OCI-LY1 (cell line): ENCODE measurements around the gene MZT2B.
"Not testable (repeated sequence)": the region's sequence is repeated elsewhere in the genome, so short reads cannot be mapped to it uniquely, and the experiment has no call there.

Experiments used
- H2AFZ ChIP-seq: fragments of 200-600 bp; sonication (generic), shearing (Covaris generic); 2 replicates; pipeline ENCODE4 v1.6.0; 2014; ENCODE audit warnings: antibody characterized with exemption, mild to moderate bottlenecking, low read length
- H3F3A ChIP-seq: fragments of 200-600 bp; sonication (generic), shearing (Covaris generic); 2 replicates; pipeline ENCODE4 v1.6.0; 2014; ENCODE audit warnings: mild to moderate bottlenecking, antibody characterized with exemption, low read length, moderate library complexity; ENCODE audit not compliant: insufficient read depth
- H3K27ac ChIP-seq: fragments of 200-600 bp; sonication (generic); 2 replicates; pipeline ENCODE4 v1.5.1; 2014; ENCODE audit warnings: low read length, mixed run types, mild to moderate bottlenecking, low read depth; ENCODE audit not compliant: poor library complexity, severe bottlenecking
- H3K27me3 ChIP-seq: fragments of 200-600 bp; sonication (generic); 2 replicates; pipeline ENCODE4 v1.6.0; 2014; ENCODE audit warnings: antibody characterized with exemption, mild to moderate bottlenecking, low read length, moderate library complexity; ENCODE audit not compliant: insufficient read depth
- H3K36me3 ChIP-seq: fragments of 200-600 bp; sonication (generic); 2 replicates; pipeline ENCODE4 v1.6.1; 2014; ENCODE audit warnings: mild to moderate bottlenecking, antibody characterized with exemption, low read length, moderate library complexity, mixed read lengths; ENCODE audit not compliant: insufficient read depth
- H3K4me1 ChIP-seq: fragments of 200-600 bp; sonication (generic); 2 replicates; pipeline ENCODE4 v1.5.1; 2014; ENCODE audit warnings: mild to moderate bottlenecking, low read length, moderate library complexity; ENCODE audit not compliant: insufficient read depth, severe bottlenecking
- H3K4me2 ChIP-seq: fragments of 200-600 bp; sonication (generic), shearing (Covaris generic); 2 replicates; pipeline ENCODE4 v1.6.1; 2014; ENCODE audit warnings: low read length
- H3K4me3 ChIP-seq: fragments of 200-600 bp; sonication (generic); 2 replicates; pipeline ENCODE4 v1.5.1; 2014; ENCODE audit warnings: low read length, low read depth, mild to moderate bottlenecking, mixed read lengths; ENCODE audit not compliant: poor library complexity, severe bottlenecking
- H3K79me2 ChIP-seq: fragments of 200-600 bp; shearing (Covaris generic); 2 replicates; pipeline ENCODE4 v1.6.1; 2016; ENCODE audit warnings: mixed run types, low read length, mixed read lengths; ENCODE audit not compliant: insufficient read depth
- H3K9ac ChIP-seq: fragments of 200-600 bp; sonication (generic), shearing (Covaris generic); 2 replicates; pipeline ENCODE4 v1.6.1; 2014; ENCODE audit warnings: mild to moderate bottlenecking, low read length, mixed read lengths
- H3K9me2 ChIP-seq: fragments of 200-600 bp; sonication (generic), shearing (Covaris generic); 2 replicates; pipeline ENCODE4 v1.6.1; 2014; ENCODE audit warnings: low read depth, mild to moderate bottlenecking, low read length, mixed read lengths
- H3K9me3 ChIP-seq: fragments of 200-600 bp; shearing (Covaris generic); 2 replicates; pipeline ENCODE4 v1.6.1; 2014; ENCODE audit warnings: low read length, mixed read lengths
- H4K20me1 ChIP-seq: fragments of 200-600 bp; sonication (generic), shearing (Covaris generic); 2 replicates; pipeline ENCODE4 v1.6.0; 2016; ENCODE audit warnings: mild to moderate bottlenecking, low read length; ENCODE audit not compliant: insufficient read depth

Gene MZT2B

GRCh38 chr2:130239581-130239980 lies 57.5 kb downstream of the MZT2B start:
- H2AFZ ChIP-seq, H3K36me3 ChIP-seq, H3K79me2 ChIP-seq, H3K4me2 ChIP-seq, H3K27me3 ChIP-seq, H3F3A ChIP-seq, H3K4me1 ChIP-seq, H3K9me2 ChIP-seq, H3K9me3 ChIP-seq, H3K4me3 ChIP-seq, H3K27ac ChIP-seq, H3K9ac ChIP-seq, H4K20me1 ChIP-seq: not testable (repeated sequence)
